Endothelial cell of umbilical vein (primary cell): Measurements from ENCODE around the gene IGFBP4. TPM values are rescaled to one million over a fixed set of nuclear protein-coding genes. Genes with fewer than 3 reads are reported as not detected.

Experiments used
- BruUV-seq: library from RNA; stranded (reverse); fragments of 400-500 nt; replicated peaks from 2 replicates; lab custom pipeline; 2021; lab: Mats Ljungman, UMichigan
- CTCF ChIA-PET: fragments of 300-600, 350-600 bp; sonication (Branson Sonifier 250); formaldehyde crosslinking; loops from one replicate; lab custom pipeline; 2021; ENCODE audit warnings: antibody characterized with exemption, inconsistent platforms; lab: Charles Lee
- POLR2A ChIA-PET: fragments of 300-600, 350-600 bp; sonication (Branson Sonifier 250); formaldehyde crosslinking; loops from one replicate; lab custom pipeline; 2021; ENCODE audit warnings: antibody characterized with exemption, inconsistent platforms; lab: Charles Lee
- DNase-seq: peaks from one replicate; pipeline ENCODE4 v3.0.0-alpha.2; 2011; ENCODE audit warnings: low read depth, low spot score
- FAIRE-seq: peaks from 2 replicates; lab custom pipeline; 2011; peaks lifted over from hg19 to GRCh38; lab: Jason Lieb, UNC
- H2AFZ ChIP-seq: 2 replicates; pipeline ENCODE4 v1.6.0; 2012; ENCODE audit warnings: low read depth, low read length, control low read depth, inconsistent platforms
- H3K27ac ChIP-seq: 2 replicates; pipeline ENCODE4 v1.5.1; 2011; ENCODE audit warnings: low read depth, mild to moderate bottlenecking, control low read depth, low read length, moderate library complexity; ENCODE audit not compliant: insufficient read depth
- H3K27me3 ChIP-seq, 2 experiments: 2 replicates each; pipeline versions ENCODE4 v1.6.0 to v1.6.1; 2011; ENCODE audit warnings: low read length in 2 of 2, mixed read lengths in 1 of 2; ENCODE audit not compliant: control insufficient read depth in 2 of 2, insufficient read depth in 2 of 2
- H3K36me3 ChIP-seq, 2 experiments: 2 replicates in 1 of 2; 3 replicates in 1 of 2; pipeline ENCODE4 v1.5.1; 2011; ENCODE audit warnings: low read length in 2 of 2, mild to moderate bottlenecking in 1 of 2, moderate library complexity in 1 of 2; ENCODE audit not compliant: control insufficient read depth in 2 of 2, insufficient read depth in 2 of 2; ENCODE audit errors: extremely low read depth in 1 of 2
- H3K4me1 ChIP-seq: 3 replicates; pipeline ENCODE4 v1.5.1; 2011; ENCODE audit warnings: mild to moderate bottlenecking, low read length; ENCODE audit not compliant: control insufficient read depth, insufficient read depth; ENCODE audit errors: extremely low read depth
- H3K4me2 ChIP-seq: 2 replicates; pipeline ENCODE4 v1.6.1; 2011; ENCODE audit warnings: low read length, control low read depth, mixed read lengths; ENCODE audit not compliant: insufficient read depth
- H3K4me3 ChIP-seq, 3 experiments: fragments of 200-600 bp in 1 of 3; sonication (generic), shearing (Covaris generic) in 1 of 3; replicated peaks in 1 of 3; 2 replicates each; pipeline ENCODE4 v1.5.1; 2011 to 2016; ENCODE audit warnings: control low read depth in 3 of 3, low read length in 3 of 3, mild to moderate bottlenecking in 2 of 3, inconsistent platforms in 1 of 3, low read depth in 1 of 3, moderate library complexity in 1 of 3; ENCODE audit not compliant: insufficient read depth in 1 of 3
- H3K79me2 ChIP-seq: 2 replicates; pipeline ENCODE4 v1.6.0; 2012; ENCODE audit warnings: low read length, inconsistent platforms; ENCODE audit not compliant: control insufficient read depth, insufficient read depth
- H3K9ac ChIP-seq: replicated peaks from 2 replicates; pipeline ENCODE3; 2011; ENCODE audit warnings: low read length, control low read depth; ENCODE audit not compliant: insufficient read depth; ENCODE audit errors: extremely low read depth
- H3K9me1 ChIP-seq: replicated peaks from 3 replicates; pipeline ENCODE4 v1.6.0; 2011; ENCODE audit warnings: mild to moderate bottlenecking, low read length; ENCODE audit not compliant: control insufficient read depth, insufficient read depth; ENCODE audit errors: extremely low read depth
- H3K9me3 ChIP-seq: replicated peaks from 2 replicates; pipeline ENCODE4 v1.5.1; 2012; ENCODE audit warnings: low read length, inconsistent platforms; ENCODE audit not compliant: control insufficient read depth, insufficient read depth
- H4K20me1 ChIP-seq: replicated peaks from 2 replicates; pipeline ENCODE3; 2011; ENCODE audit warnings: mild to moderate bottlenecking, low read length; ENCODE audit not compliant: control insufficient read depth, insufficient read depth; ENCODE audit errors: extremely low read depth
- EZH2 ChIP-seq: IDR thresholded peaks from 2 replicates; pipeline ENCODE4 v1.6.1; 2012; ENCODE audit warnings: borderline replicate concordance, low read depth, mild to moderate bottlenecking, moderate library complexity, low read length, inconsistent platforms; ENCODE audit not compliant: severe bottlenecking
- FOS ChIP-seq: IDR thresholded peaks from 2 replicates; pipeline ENCODE4 v1.6.1; 2011; ENCODE audit warnings: mild to moderate bottlenecking, low read length, moderate library complexity, borderline replicate concordance; ENCODE audit not compliant: insufficient read depth
- GATA2 ChIP-seq: IDR thresholded peaks from 2 replicates; pipeline ENCODE4 v1.7.0; 2011; ENCODE audit warnings: low read depth, mild to moderate bottlenecking, moderate library complexity, mixed read lengths, low read length; ENCODE audit not compliant: insufficient read length, insufficient read depth
- JUN ChIP-seq: IDR thresholded peaks from 2 replicates; pipeline ENCODE4 v1.6.1; 2011; ENCODE audit warnings: borderline replicate concordance, low read depth; ENCODE audit not compliant: insufficient read length, insufficient read depth
- MYC ChIP-seq: IDR thresholded peaks from one replicate; pipeline ENCODE4 v1.6.1; 2011; ENCODE audit warnings: mild to moderate bottlenecking, low read depth, low read length
- POLR2A ChIP-seq: IDR thresholded peaks from 2 replicates; pipeline ENCODE4 v1.6.1; 2012; ENCODE audit warnings: low read depth, mild to moderate bottlenecking, control low read depth, low read length
- POLR2AphosphoS5 ChIP-seq: IDR thresholded peaks from 2 replicates; pipeline ENCODE4 v1.6.1; 2012; ENCODE audit warnings: low read depth, mild to moderate bottlenecking, control low read depth, low read length, moderate library complexity; ENCODE audit not compliant: insufficient read depth
- dilution Hi-C: fragments of 300-500 bp; cut with MboI; formaldehyde crosslinking; loops from one replicate; pipeline ENCODE4 v1.15.0; 2019; ENCODE audit warnings: low sequenced_read_pairs; ENCODE audit not compliant: extremely low pct_ligation_motif_present
- intact Hi-C: fragments of 100-400 bp; cut with micrococcal nuclease; formaldehyde crosslinking; loops from one replicate; pipeline ENCODE4 v1.10.0; 2022
- polyA plus RNA-seq, 4 experiments: library from polyadenylated mRNA; depleted of rRNA in 3 of 4; stranded (reverse) in 3 of 4; unstranded in 1 of 4; fragments of >200 nt; gene quantifications; 2 replicates each; pipeline versions ENCODE4 v1.2.1 to v1.2.3, GENCODE V29; 2011 to 2012; ENCODE audit warnings: missing spikeins in 1 of 4
- total RNA-seq: library from RNA; stranded (reverse); gene quantifications from 2 replicates; pipeline ENCODE4 v1.2.3, GENCODE V29; 2021
- TF ChIP-seq, protein P1 (sequence below): IDR thresholded peaks from 2 replicates; pipeline ENCODE4 v1.6.1; 2011; ENCODE audit not compliant: insufficient read depth, insufficient read length
- TF ChIP-seq, protein P2 (sequence below), 2 donors: IDR thresholded peaks; 1 replicate in 1 of 2; 2 replicates in 1 of 2; pipeline ENCODE4 v1.5.1; 2011; ENCODE audit warnings: low read length in 2 of 2, mild to moderate bottlenecking in 2 of 2, moderate library complexity in 2 of 2, control low read depth in 1 of 2, inconsistent platforms in 1 of 2, low read depth in 1 of 2; ENCODE audit not compliant: insufficient read depth in 1 of 2; ENCODE audit errors: extremely low read depth in 1 of 2

IGFBP4 gene
- total and polyA plus RNA-seq, 2 donors (not counting 3 experiments of a cell fraction or from before 2014, with no cell fraction given), result 377 to 618 TPM

DNA sequence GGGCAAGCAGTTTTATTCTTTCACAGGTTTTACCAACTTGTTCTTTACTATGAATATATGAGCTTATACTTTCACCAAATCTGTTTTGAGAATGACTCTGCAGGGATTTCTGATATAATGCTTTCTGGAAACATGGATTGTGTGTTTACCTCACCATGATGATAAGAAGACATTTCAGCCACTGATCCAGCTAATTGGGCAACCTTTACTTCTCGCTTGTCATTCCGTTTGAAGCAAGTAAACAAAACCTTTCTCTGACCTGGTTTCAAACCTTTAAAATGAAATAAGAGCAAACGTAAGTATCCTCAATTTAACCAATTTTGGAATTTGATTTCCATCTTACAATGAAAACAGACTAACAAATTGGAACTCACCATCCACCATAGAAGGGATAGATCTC, 39.2 kb upstream of the IGFBP4 start:
- intact Hi-C loops, result no loop called here
- H3K27ac ChIP-seq, result no peak overlapping the region
- no TSS peak for BruUV-seq
- H3K27me3 ChIP-seq, result no peaks in the 10 kb centered on the region
- peaks cover 11% of the 10 kb centered on the region for H3K79me2 ChIP-seq
- no peaks in the 10 kb centered on the region for H3K4me1 ChIP-seq
- no peaks in the 10 kb centered on the region for H4K20me1 ChIP-seq
- no peaks in the 10 kb centered on the region for H3K9me1 ChIP-seq
- no peak overlapping the region for H3K9ac ChIP-seq
- no peak for DNase-seq
- no peak for FAIRE-seq
- no peak for TF ChIP-seq FOS
- TF ChIP-seq MYC, result no peak
- no peak for TF ChIP-seq JUN
- TF ChIP-seq, protein P1, sequence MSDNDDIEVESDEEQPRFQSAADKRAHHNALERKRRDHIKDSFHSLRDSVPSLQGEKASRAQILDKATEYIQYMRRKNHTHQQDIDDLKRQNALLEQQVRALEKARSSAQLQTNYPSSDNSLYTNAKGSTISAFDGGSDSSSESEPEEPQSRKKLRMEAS, result no peak
- no peak for TF ChIP-seq POLR2AphosphoS5
- no peak for TF ChIP-seq POLR2A
- TF ChIP-seq GATA2, result no peak
- no peak for TF ChIP-seq EZH2
- TF ChIP-seq, protein P2, sequence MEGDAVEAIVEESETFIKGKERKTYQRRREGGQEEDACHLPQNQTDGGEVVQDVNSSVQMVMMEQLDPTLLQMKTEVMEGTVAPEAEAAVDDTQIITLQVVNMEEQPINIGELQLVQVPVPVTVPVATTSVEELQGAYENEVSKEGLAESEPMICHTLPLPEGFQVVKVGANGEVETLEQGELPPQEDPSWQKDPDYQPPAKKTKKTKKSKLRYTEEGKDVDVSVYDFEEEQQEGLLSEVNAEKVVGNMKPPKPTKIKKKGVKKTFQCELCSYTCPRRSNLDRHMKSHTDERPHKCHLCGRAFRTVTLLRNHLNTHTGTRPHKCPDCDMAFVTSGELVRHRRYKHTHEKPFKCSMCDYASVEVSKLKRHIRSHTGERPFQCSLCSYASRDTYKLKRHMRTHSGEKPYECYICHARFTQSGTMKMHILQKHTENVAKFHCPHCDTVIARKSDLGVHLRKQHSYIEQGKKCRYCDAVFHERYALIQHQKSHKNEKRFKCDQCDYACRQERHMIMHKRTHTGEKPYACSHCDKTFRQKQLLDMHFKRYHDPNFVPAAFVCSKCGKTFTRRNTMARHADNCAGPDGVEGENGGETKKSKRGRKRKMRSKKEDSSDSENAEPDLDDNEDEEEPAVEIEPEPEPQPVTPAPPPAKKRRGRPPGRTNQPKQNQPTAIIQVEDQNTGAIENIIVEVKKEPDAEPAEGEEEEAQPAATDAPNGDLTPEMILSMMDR (IDR thresholded peaks at IDR 0.05; ENCODE audit: extremely low read depth in 1 of 2, insufficient read depth in 1 of 2, low read depth in 1 of 2, low read length in 2 of 2), result no peak
- no peak overlapping the region for H3K4me3 ChIP-seq
- H3K9me3 ChIP-seq, result no peaks in the 10 kb centered on the region
- no peak overlapping the region for H3K4me2 ChIP-seq
- POLR2A ChIA-PET, result no interaction called here
- H3K36me3 ChIP-seq, result peaks cover 0 to 48% of the 10 kb centered on the region in 2 experiments
- H2AFZ ChIP-seq, result no peak overlapping the region
- dilution Hi-C loops, result no loop called here
- CTCF ChIA-PET, result no interaction called here
